CD14-positive monocyte (primary cell): ENCODE results near the gene TPRG1L. TPM values are rescaled to one million over a fixed set of nuclear protein-coding genes. Genes with fewer than 3 reads are reported as not detected.

Experiments
- DNase-seq, 3 donors: peaks; one replicate each; pipeline ENCODE4 v3.0.0-alpha.2; 2011 to 2022
- H2AFZ ChIP-seq: 2 replicates; pipeline ENCODE4 v1.6.0; 2012; ENCODE audit warnings: mild to moderate bottlenecking, low read depth, low read length, inconsistent platforms; ENCODE audit not compliant: insufficient read depth, poor library complexity, severe bottlenecking
- H3K27ac ChIP-seq, 2 donors: 1 replicate in 1 of 2; 2 replicates in 1 of 2; pipeline ENCODE4 v1.5.1; 2012 to 2013; ENCODE audit warnings: low read length in 2 of 2, control low read depth in 1 of 2, inconsistent platforms in 1 of 2, low read depth in 1 of 2, mild to moderate bottlenecking in 1 of 2
- H3K27me3 ChIP-seq, 2 donors: one replicate each; pipeline versions ENCODE4 v1.6.0 to v1.6.1; 2011 to 2013; ENCODE audit warnings: low read length in 2 of 2; ENCODE audit not compliant: control insufficient read depth in 2 of 2, insufficient read depth in 2 of 2
- H3K36me3 ChIP-seq, 2 donors: replicated peaks in 1 of 2; 1 replicate in 1 of 2; 2 replicates in 1 of 2; pipeline versions ENCODE4 v1.5.1 to v1.6.1; 2012 to 2013; ENCODE audit warnings: low read length in 2 of 2, control low read depth in 1 of 2, inconsistent platforms in 1 of 2, mild to moderate bottlenecking in 1 of 2; ENCODE audit not compliant: insufficient read depth in 2 of 2, control insufficient read depth in 1 of 2
- H3K4me1 ChIP-seq, 2 donors: 1 replicate in 1 of 2; 2 replicates in 1 of 2; pipeline versions ENCODE4 v1.5.1 to v1.6.1; 2012 to 2013; ENCODE audit warnings: low read length in 2 of 2, control low read depth in 1 of 2, inconsistent platforms in 1 of 2, mild to moderate bottlenecking in 1 of 2, moderate library complexity in 1 of 2; ENCODE audit not compliant: insufficient read depth in 2 of 2, control insufficient read depth in 1 of 2
- H3K4me2 ChIP-seq: replicated peaks from 2 replicates; pipeline ENCODE3; 2012; ENCODE audit warnings: low read length, moderate library complexity, mild to moderate bottlenecking; ENCODE audit not compliant: poor library complexity, severe bottlenecking; ENCODE audit errors: extremely low read depth
- H3K4me3 ChIP-seq, 3 experiments: fragments of 200-600 bp in 1 of 3; sonication (generic) in 1 of 3; replicated peaks in 1 of 3; 1 replicate in 2 of 3; 2 replicates in 1 of 3; pipeline ENCODE4 v1.5.1; 2011 to 2013; ENCODE audit warnings: low read length in 3 of 3, mild to moderate bottlenecking in 3 of 3, control low read depth in 2 of 3, low read depth in 2 of 3, inconsistent platforms in 1 of 3, moderate library complexity in 1 of 3
- H3K79me2 ChIP-seq: 2 replicates; pipeline ENCODE4 v1.6.0; 2012; ENCODE audit warnings: mild to moderate bottlenecking, control low read depth, inconsistent platforms, low read length, moderate library complexity; ENCODE audit not compliant: insufficient read depth
- H3K9ac ChIP-seq: 2 replicates; pipeline ENCODE4 v1.6.0; 2017; ENCODE audit warnings: low read length, mild to moderate bottlenecking; ENCODE audit not compliant: insufficient read depth, poor library complexity, severe bottlenecking
- H3K9me3 ChIP-seq, 2 donors: replicated peaks in 1 of 2; 1 replicate in 1 of 2; 2 replicates in 1 of 2; pipeline versions ENCODE4 v1.5.1 to v1.6.1; 2012 to 2013; ENCODE audit warnings: low read length in 2 of 2, control low read depth in 1 of 2; ENCODE audit not compliant: control insufficient read depth in 1 of 2, insufficient read depth in 1 of 2
- H4K20me1 ChIP-seq: 2 replicates; pipeline ENCODE4 v1.6.0; 2012; ENCODE audit warnings: mild to moderate bottlenecking, low read length, control low read depth, moderate library complexity; ENCODE audit not compliant: insufficient read depth
- H3K27ac Mint-ChIP-seq, 7 donors: one replicate each; pipeline ENCODE4 v1.8.0; 2020; ENCODE audit warnings: mild to moderate bottlenecking in 7 of 7, mixed read lengths in 7 of 7, moderate library complexity in 6 of 7, inconsistent platforms in 2 of 7
- H3K27me3 Mint-ChIP-seq, 3 donors: one replicate each; pipeline ENCODE4 v1.8.0; 2021 to 2022; ENCODE audit warnings: low read depth in 3 of 3, mild to moderate bottlenecking in 3 of 3, mixed read lengths in 3 of 3, moderate library complexity in 3 of 3, inconsistent platforms in 1 of 3
- H3K36me3 Mint-ChIP-seq, 2 donors: one replicate each; pipeline ENCODE4 v1.8.0; 2020; ENCODE audit warnings: mixed read lengths in 2 of 2, inconsistent platforms in 1 of 2, mild to moderate bottlenecking in 1 of 2
- H3K4me1 Mint-ChIP-seq: one replicate; pipeline ENCODE4 v1.8.0; 2020; ENCODE audit warnings: mild to moderate bottlenecking, mixed read lengths
- H3K4me3 Mint-ChIP-seq, 2 donors: one replicate each; pipeline ENCODE4 v1.8.0; 2020; ENCODE audit warnings: mild to moderate bottlenecking in 2 of 2, mixed read lengths in 2 of 2, moderate library complexity in 1 of 2
- H3K9me3 Mint-ChIP-seq, 7 donors: one replicate each; pipeline ENCODE4 v1.8.0; 2020 to 2022; ENCODE audit warnings: mixed read lengths in 7 of 7, mild to moderate bottlenecking in 6 of 7, moderate library complexity in 6 of 7, inconsistent platforms in 2 of 7
- WGBS: methylation state at CpG from one replicate; pipeline ENCODE4 v1.1.5; 2013; ENCODE audit warnings: missing lambda C conversion rate; ENCODE audit not compliant: insufficient coverage; 5-methylcytosine and 5-hydroxymethylcytosine counted together
- intact Hi-C, 2 donors: fragments of 100-400 bp; cut with micrococcal nuclease; formaldehyde crosslinking; loops; one replicate each; pipeline versions ENCODE4 v1.15.0 to v1.15.1; 2023
- polyA plus RNA-seq, 3 donors: library from polyadenylated mRNA; depleted of rRNA in 1 of 3; unstranded in 2 of 3; stranded (reverse) in 1 of 3; fragments of 300-500 nt in 2 of 3; fragments of >200 nt in 1 of 3; fragmentation: Illumina TruSeq in 2 of 3; gene quantifications; 1 replicate in 2 of 3; 2 replicates in 1 of 3; pipeline ENCODE4 v1.2.3, GENCODE V29; 2012 to 2021
- TF ChIP-seq, protein P1 (sequence below): fragments of 200-600 bp; IDR thresholded peaks from one replicate; pipeline ENCODE4 v1.8.0; 2022; ENCODE audit warnings: antibody characterized with exemption, mild to moderate bottlenecking

Gene TPRG1L
- polyA plus RNA-seq, 3 donors, result 16.1 to 19.7 (median 18.5) TPM

DNA sequence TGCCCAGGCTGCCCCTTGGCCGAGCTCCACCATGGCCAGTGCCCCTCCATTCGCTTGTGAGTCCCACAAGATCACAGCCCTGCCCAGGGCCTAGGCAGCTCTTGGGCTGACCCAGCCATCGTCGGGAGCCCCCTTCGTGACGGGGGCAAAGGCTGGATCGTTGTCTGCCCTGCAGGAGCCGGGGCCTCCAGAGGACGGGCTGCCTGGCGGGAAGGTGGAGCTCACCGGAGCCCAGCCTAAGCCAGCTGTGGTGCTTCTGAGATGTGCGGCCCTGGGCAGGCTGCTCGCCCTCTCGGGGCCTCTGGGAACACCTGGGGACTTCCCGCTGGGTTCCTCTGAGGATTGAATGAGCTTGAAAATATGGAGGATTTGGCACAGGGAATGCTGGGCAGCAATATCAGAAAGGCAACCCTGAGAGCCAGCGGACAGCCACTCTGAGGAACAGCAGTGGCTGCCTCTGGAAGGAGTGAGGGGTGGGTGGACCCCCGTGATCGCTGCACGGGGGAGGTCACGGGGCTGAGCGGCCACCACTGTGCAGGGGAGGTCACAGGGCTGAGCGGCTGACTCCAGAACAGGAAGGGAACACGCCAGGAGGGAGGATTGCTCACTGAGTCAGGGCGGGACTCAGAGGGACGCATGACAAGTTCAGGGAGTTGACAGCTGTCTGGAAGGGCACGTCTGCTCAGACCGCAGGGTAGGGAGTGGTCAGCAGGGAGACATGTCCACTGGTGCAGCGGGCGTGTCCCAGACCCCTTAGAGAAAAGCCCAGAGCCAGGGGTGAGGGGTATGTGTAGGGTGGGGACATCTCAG, 46.8 kb downstream of the TPRG1L start:
- H3K36me3 Mint-ChIP-seq, result peaks cover 0 to 5% of the 10 kb centered on the region in 2 donors

DNA sequence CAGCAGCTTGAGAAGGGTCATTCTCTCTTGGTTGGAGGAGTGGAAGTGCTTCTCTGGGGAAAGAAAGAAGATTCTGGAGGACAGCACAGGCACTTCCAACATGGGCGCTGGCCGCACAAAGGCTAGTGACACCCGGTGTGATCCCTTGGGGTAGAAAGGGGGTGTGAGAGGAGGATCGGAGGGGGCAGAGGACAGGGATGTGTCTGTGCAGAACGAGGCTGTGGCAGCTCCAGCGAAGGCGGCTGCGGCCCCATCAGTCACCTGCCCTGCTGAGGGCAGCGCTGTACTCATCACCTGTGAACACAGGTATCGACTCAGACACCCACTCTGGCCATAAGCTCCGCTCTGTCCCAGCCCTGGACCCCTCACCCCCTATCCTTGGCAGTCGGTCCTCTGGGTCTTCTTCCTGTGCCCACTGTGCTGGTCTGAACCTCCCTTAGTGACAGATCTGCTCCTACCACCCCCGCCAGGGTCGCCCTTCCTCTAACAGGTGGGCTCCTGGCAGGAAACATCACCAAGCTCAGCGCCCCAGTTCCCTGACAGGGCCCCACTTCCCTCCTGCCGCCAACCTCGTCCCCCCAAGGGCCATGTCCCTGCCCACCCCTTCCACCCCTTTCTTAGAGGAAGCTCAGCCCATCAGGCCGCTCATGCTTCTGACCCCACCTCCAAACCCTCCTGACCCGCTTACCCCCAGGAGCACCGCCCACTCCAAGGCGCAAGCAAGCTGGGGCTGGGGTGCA, 47.6 kb downstream of the TPRG1L start:
- Mint-ChIP-seq H3K27me3 (peaks cover 0 to 14% (median 4%) of the 10 kb centered on the region in 3 donors), H3K36me3 (peaks cover 0 to 3% of the 10 kb centered on the region in 2 donors), H3K27ac (no peak overlapping the region), H3K4me3 (no peak overlapping the region), H3K4me1 (peaks cover 49% of the 10 kb centered on the region), H3K9me3 (no peaks in the 10 kb centered on the region)
- Histone ChIP-seq H3K4me1 (peaks cover 41 to 57% of the 10 kb centered on the region in 2 donors), H3K4me3 (no peak overlapping the region), H3K4me2 (no peak overlapping the region), H3K9ac (no peak overlapping the region), H4K20me1 (no peaks in the 10 kb centered on the region), H3K79me2 (no peaks in the 10 kb centered on the region), H3K36me3 (no peaks in the 10 kb centered on the region), H2AFZ (no peak overlapping the region), H3K27me3 (peaks cover 0 to 2% of the 10 kb centered on the region in 2 donors), H3K27ac (no peak overlapping the region), H3K9me3 (no peaks in the 10 kb centered on the region)
- 66% methylated on average over 19 of the region's 21 CpGs for WGBS
- DNase-seq, result no peak
- TF ChIP-seq, protein P1, sequence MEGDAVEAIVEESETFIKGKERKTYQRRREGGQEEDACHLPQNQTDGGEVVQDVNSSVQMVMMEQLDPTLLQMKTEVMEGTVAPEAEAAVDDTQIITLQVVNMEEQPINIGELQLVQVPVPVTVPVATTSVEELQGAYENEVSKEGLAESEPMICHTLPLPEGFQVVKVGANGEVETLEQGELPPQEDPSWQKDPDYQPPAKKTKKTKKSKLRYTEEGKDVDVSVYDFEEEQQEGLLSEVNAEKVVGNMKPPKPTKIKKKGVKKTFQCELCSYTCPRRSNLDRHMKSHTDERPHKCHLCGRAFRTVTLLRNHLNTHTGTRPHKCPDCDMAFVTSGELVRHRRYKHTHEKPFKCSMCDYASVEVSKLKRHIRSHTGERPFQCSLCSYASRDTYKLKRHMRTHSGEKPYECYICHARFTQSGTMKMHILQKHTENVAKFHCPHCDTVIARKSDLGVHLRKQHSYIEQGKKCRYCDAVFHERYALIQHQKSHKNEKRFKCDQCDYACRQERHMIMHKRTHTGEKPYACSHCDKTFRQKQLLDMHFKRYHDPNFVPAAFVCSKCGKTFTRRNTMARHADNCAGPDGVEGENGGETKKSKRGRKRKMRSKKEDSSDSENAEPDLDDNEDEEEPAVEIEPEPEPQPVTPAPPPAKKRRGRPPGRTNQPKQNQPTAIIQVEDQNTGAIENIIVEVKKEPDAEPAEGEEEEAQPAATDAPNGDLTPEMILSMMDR, result no peak
- intact Hi-C loops, result no loop called here

More for the DNA sequence above, 46.8 kb downstream of the TPRG1L start:
- H2AFZ ChIP-seq, result no peak overlapping the region
- Mint-ChIP-seq H3K9me3 (no peaks in the 10 kb centered on the region), H3K27ac (no peak overlapping the region), H3K4me1 (peaks cover 45% of the 10 kb centered on the region), H3K4me3 (no peak overlapping the region), H3K27me3 (peaks cover 0 to 14% (median 5%) of the 10 kb centered on the region in 3 donors)
- no peak overlapping the region for H3K27ac ChIP-seq
- no peak overlapping the region for H3K4me2 ChIP-seq
- H3K27me3 ChIP-seq, result peaks cover 0 to 2% of the 10 kb centered on the region in 2 donors
- TF ChIP-seq, protein P1, result no peak
- no peaks in the 10 kb centered on the region for H4K20me1 ChIP-seq
- peaks cover 41 to 57% of the 10 kb centered on the region in 2 donors for H3K4me1 ChIP-seq
- no peaks in the 10 kb centered on the region for H3K9me3 ChIP-seq
- no peaks in the 10 kb centered on the region for H3K79me2 ChIP-seq
- WGBS, result 84% methylated on average over 25 of the region's 29 CpGs
- no peaks in the 10 kb centered on the region for H3K36me3 ChIP-seq
- no peak overlapping the region for H3K4me3 ChIP-seq
- DNase-seq, result no peak
- intact Hi-C loops, result no loop called here
- H3K9ac ChIP-seq, result no peak overlapping the region
